ENCODE results near the gene TMCO2.

DNA sequence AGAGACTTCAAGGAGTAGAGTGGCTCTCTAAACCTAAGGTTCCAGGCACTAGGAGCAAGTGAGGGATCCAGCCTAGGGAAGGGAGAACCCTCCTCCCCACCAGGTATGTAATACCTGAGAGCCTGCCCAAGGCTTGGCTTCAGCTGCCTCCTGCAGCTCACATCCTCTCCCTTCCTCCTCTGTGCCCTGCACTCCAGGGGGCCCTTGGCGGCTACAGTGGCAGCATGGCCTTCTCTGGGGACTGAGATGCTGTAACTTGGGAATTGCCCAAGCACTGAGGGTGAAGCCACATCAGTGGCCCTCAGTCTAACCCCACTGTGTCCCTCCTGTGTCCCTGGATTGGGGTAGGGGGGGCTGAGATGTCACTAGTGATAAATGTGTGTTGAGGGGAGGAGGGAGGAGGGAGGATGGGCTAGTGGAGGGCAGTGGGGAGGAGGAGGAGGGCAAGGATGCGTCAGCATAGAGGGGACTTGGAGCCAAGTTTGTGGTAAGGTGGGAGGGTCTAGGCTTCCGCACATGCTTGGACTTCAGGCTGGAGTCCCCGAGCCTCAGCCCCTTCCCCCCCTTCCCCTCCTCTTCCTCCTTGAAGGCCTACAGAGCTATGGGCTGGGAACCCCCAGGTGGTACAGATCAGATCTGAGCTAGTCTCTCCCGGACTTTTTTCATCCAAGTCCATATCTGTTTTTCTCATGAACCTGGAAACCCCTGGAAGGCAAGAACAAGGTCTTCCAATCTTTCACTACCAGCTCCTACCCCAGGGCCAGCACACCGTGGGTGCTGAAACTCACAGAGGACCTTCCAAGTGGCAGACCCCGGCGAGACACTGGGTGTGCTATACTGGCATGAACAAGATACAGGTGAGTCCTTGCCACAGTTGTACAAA lies 51.9 kb downstream of the TMCO2 start:
- TF ChIP-seq EZH2 (IDR thresholded peaks at IDR 0.05; ENCODE audit: insufficient read depth, poor library complexity, severe bottlenecking) (no peak), EZH2phosphoT487 (IDR thresholded peaks at IDR 0.05; ENCODE audit: insufficient read depth, low read depth) (no peak)

Data from GM23248 (cell line).